Hepatocyte (in vitro differentiated cells): ENCODE measurements around the gene IL27RA. TPM values are rescaled to one million over a fixed set of nuclear protein-coding genes. Genes with fewer than 3 reads are reported as not detected.
"Not testable (repeated sequence)": the region's sequence is repeated elsewhere in the genome, so short reads cannot be mapped to it uniquely, and the experiment has no call there.

Source experiments
- DNase-seq: peaks from one replicate; pipeline ENCODE4 v3.0.0-alpha.2; 2016; ENCODE audit warnings: low spot score
- H2AFZ ChIP-seq: fragments of 200-600 bp; sonication (generic); 2 replicates; pipeline ENCODE4 v1.6.0; 2016; ENCODE audit warnings: antibody characterized with exemption, mild to moderate bottlenecking
- H3K27ac ChIP-seq: fragments of 200-600 bp; sonication (generic); 2 replicates; pipeline ENCODE4 v1.5.1; 2016; ENCODE audit warnings: mild to moderate bottlenecking
- H3K27me3 ChIP-seq: fragments of 200-600 bp; sonication (generic); 2 replicates; pipeline ENCODE4 v1.6.1; 2016
- H3K36me3 ChIP-seq: fragments of 200-600 bp; sonication (generic); replicated peaks from 2 replicates; pipeline ENCODE4 v1.5.1; 2016; ENCODE audit warnings: low read depth; ENCODE audit not compliant: insufficient read depth
- H3K4me1 ChIP-seq: fragments of 200-600 bp; sonication (generic); 2 replicates; pipeline ENCODE4 v1.5.1; 2016; ENCODE audit warnings: mild to moderate bottlenecking, moderate library complexity; ENCODE audit not compliant: insufficient read depth
- H3K4me2 ChIP-seq: fragments of 200-600 bp; sonication (generic); 2 replicates; pipeline ENCODE4 v1.6.0; 2016
- H3K4me3 ChIP-seq: fragments of 200-600 bp; sonication (generic); 2 replicates; pipeline ENCODE4 v1.5.1; 2016; ENCODE audit warnings: mild to moderate bottlenecking
- H3K79me2 ChIP-seq: fragments of 200-600 bp; sonication (generic); 2 replicates; pipeline ENCODE4 v1.6.0; 2017; ENCODE audit warnings: mild to moderate bottlenecking
- H3K9me2 ChIP-seq: fragments of 200-600 bp; sonication (generic); replicated peaks from 2 replicates; pipeline ENCODE4 v1.6.0; 2017; ENCODE audit warnings: mild to moderate bottlenecking; ENCODE audit not compliant: insufficient read depth
- H3K9me3 ChIP-seq: fragments of 200-600 bp; sonication (generic); 2 replicates; pipeline ENCODE4 v1.5.1; 2016; ENCODE audit warnings: low read depth, mild to moderate bottlenecking
- H4K20me1 ChIP-seq: fragments of 200-600 bp; sonication (generic); 2 replicates; pipeline ENCODE4 v1.6.0; 2016; ENCODE audit warnings: mild to moderate bottlenecking; ENCODE audit not compliant: insufficient read depth, poor library complexity, severe bottlenecking
- EZH2 ChIP-seq: fragments of 200-600 bp; sonication (generic); IDR thresholded peaks from 2 replicates; pipeline ENCODE4 v1.6.1; 2016; ENCODE audit warnings: antibody characterized with exemption, mild to moderate bottlenecking, borderline replicate concordance
- EZH2phosphoT487 ChIP-seq: fragments of 200-600 bp; sonication (generic); IDR thresholded peaks from one replicate; pipeline ENCODE4 v1.6.1; 2018; ENCODE audit warnings: antibody characterized with exemption, mild to moderate bottlenecking, low read depth, moderate library complexity; ENCODE audit not compliant: unreplicated experiment, severe bottlenecking
- WGBS: methylation state at CpG from one replicate; pipeline ENCODE4 v1.1.6; 2016; ENCODE audit warnings: low lambda C conversion rate; ENCODE audit errors: missing lambda C conversion rate; 5-methylcytosine and 5-hydroxymethylcytosine counted together
- polyA plus RNA-seq: library from polyadenylated mRNA; unstranded; fragments of >200 nt; fragmentation: Nextera tagmentation; extraction: Ambion mirVana; gene quantifications from 2 replicates; pipeline ENCODE4 v1.2.1, GENCODE V29; 2016
- total RNA-seq: library from RNA; depleted of rRNA; stranded (reverse); fragments of >200 nt; gene quantifications from 2 replicates; pipeline ENCODE4 v1.2.3, GENCODE V29; 2014
- TF ChIP-seq, protein P1 (sequence below): fragments of 200-600 bp; sonication (generic); IDR thresholded peaks from 2 replicates; pipeline ENCODE4 v1.5.1; 2016; ENCODE audit warnings: antibody characterized with exemption, mild to moderate bottlenecking; ENCODE audit not compliant: poor library complexity

The IL27RA gene
- total and polyA plus RNA-seq, 2 experiments from 2014 or later: 1.9 to 2.3 TPM

DNA sequence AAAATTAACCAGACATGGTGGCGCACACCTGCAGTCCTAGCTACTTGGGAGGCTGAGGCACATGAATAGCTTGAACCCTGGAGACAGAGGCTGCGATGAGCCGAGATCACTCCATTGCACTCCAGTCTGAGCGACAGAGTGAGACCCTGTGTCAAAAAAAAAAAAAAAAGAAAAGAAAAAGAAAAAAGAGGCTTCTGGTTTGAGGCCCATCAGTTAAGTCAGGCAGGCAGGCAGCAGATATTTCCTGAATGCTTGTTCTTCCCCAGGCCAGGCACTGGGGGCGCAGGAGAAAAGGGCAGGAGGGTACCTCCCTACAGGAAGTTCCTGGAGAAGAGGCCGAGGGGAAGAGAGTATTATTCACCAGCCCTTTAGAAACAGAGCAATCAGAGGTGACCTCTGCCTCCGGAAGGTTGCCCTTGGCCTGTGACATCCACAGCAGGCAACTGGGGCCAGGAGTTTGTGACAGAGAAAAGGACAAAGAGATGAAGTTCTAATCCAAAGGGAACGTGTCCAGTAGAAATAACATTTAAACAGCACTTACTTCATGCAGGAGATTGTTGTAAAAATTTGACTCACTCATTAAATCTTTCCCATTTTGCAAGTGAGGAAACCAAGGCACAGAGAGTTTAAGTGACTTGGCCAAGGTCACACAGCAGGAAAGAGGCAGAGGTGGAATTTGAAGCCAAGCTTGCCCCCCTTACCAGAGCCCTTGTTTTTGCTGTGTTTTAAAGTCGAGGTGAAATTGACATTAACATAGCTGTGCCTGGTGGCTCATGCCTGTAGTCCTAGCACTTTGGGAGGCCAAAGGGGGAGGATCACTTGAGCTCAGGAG, 7.9 kb upstream of the IL27RA start:
- TF ChIP-seq EZH2: no peak
- TF ChIP-seq, protein P1, sequence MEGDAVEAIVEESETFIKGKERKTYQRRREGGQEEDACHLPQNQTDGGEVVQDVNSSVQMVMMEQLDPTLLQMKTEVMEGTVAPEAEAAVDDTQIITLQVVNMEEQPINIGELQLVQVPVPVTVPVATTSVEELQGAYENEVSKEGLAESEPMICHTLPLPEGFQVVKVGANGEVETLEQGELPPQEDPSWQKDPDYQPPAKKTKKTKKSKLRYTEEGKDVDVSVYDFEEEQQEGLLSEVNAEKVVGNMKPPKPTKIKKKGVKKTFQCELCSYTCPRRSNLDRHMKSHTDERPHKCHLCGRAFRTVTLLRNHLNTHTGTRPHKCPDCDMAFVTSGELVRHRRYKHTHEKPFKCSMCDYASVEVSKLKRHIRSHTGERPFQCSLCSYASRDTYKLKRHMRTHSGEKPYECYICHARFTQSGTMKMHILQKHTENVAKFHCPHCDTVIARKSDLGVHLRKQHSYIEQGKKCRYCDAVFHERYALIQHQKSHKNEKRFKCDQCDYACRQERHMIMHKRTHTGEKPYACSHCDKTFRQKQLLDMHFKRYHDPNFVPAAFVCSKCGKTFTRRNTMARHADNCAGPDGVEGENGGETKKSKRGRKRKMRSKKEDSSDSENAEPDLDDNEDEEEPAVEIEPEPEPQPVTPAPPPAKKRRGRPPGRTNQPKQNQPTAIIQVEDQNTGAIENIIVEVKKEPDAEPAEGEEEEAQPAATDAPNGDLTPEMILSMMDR: peak; percentile 40
- TF ChIP-seq EZH2phosphoT487: no peak
- H3K79me2 ChIP-seq: no peaks in the 10 kb centered on the region
- peak overlapping the region; percentile 46 for H3K27ac ChIP-seq
- no peak overlapping the region for H3K4me2 ChIP-seq
- H3K9me3 ChIP-seq: no peaks in the 10 kb centered on the region
- no peak overlapping the region for H3K4me3 ChIP-seq
- no peaks in the 10 kb centered on the region for H3K27me3 ChIP-seq
- peak; percentile 72 for DNase-seq
- H3K9me2 ChIP-seq: no peaks in the 10 kb centered on the region
- peak overlapping the region; percentile 36 for H2AFZ ChIP-seq
- WGBS: 68% methylated on average over 9 of the region's 9 CpGs
- H3K4me1 ChIP-seq: no peaks in the 10 kb centered on the region
- no peaks in the 10 kb centered on the region for H4K20me1 ChIP-seq
- no peaks in the 10 kb centered on the region for H3K36me3 ChIP-seq

DNA sequence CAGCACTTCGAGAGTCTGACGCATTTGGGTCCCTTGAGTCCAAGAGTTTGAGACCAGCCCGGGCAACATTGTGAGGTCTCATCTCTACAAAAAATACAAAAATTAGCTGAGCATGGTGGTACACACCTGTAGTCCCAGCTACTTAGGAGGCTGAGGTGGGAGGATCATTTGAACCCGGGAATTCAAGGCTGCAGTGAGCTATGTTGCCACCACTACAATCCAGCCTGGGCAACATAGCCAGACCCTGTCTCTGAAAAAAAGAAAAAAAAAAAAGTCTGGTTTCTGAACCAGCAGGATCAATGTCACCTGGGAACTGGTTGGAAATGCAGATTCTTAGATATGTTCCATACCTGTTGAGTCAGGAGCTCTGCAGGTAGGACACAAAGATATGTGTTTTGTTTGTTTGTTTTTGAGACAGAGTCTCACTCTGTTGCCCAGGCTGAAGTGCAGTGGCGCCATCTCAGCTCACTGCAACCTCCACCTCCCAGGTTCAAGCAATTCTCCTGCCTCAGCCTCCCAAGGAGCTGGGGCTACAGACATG, 4.8 kb upstream of the IL27RA start:
- H3K9me2 ChIP-seq, H3K4me1 ChIP-seq, H3K27me3 ChIP-seq, H3K9me3 ChIP-seq, H4K20me1 ChIP-seq, H2AFZ ChIP-seq, DNase-seq, H3K4me2 ChIP-seq, H3K27ac ChIP-seq, H3K79me2 ChIP-seq, H3K4me3 ChIP-seq, H3K36me3 ChIP-seq: not testable (repeated sequence)
- 94% methylated on average over 5 of the region's 5 CpGs for WGBS

DNA sequence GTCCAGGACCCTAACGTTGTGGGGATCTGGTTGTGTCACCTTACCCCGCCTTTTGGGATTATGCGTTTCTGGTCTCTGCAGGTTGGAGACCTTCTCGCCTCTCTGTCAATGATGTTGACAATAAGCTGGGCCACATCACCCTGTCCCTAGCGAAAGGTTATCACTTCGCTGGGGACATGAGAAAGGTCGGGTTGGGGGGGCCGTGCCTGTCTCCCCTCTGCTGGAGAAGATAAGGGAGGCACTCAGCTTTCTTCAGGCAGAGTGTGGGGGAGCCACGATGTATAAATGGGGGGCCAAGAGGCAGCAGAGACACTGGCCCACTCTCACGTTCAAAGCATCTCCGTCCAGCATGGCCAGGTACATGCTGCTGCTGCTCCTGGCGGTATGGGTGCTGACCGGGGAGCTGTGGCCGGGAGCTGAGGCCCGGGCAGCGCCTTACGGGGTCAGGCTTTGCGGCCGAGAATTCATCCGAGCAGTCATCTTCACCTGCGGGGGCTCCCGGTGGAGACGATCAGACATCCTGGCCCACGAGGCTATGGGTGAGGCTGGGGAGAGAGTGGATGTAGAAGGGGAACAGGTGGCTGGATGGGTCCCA, 3.6 kb upstream of the IL27RA start, which contains the start of gene RLN3:
TSS of gene RLN3 (plus strand) at position 293 of the 595 bp plus-strand sequence. CDS start at position 350, 57 bp downstream.
- H3K27ac ChIP-seq: no peak within 1 kb of the TSS
- no peaks in the 10 kb centered on the region for H3K9me2 ChIP-seq
- H3K36me3 ChIP-seq: no peaks in the 10 kb centered on the region
- no peak within 1 kb of the TSS for H3K4me2 ChIP-seq
- no peaks in the 10 kb centered on the region for H4K20me1 ChIP-seq
- no peaks in the 10 kb centered on the region for H3K4me1 ChIP-seq
- H3K79me2 ChIP-seq: no peaks in the 10 kb centered on the region
- no peak within 1 kb of the TSS for H2AFZ ChIP-seq
- peaks cover 3% of the 10 kb centered on the region for H3K27me3 ChIP-seq
- no peak within 1 kb of the TSS for H3K4me3 ChIP-seq
- H3K9me3 ChIP-seq: no peaks in the 10 kb centered on the region
- DNase-seq: no peak
- WGBS: 79% methylated on average over 24 of the region's 24 CpGs
- TF ChIP-seq EZH2phosphoT487 (no peak), EZH2 (no peak)
- TF ChIP-seq, protein P1: no peak

DNA sequence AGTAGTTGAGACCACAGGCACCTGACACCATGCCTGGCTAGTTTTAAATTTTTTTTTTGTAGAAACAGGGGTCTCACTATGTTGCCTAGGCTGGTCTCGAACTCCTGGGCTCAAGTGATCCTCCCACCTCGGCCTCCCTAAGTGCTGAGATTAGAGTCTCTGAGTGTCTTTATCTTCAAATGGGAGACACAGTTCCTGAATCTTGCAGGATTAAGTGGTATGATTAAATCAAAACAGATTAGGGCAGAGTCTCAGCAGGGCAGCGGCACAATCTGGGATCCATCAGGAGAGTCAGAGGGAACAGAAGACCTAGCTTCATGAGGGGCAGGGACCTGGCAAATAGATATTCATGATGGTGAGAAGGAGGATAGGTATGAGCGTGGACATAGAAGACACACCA, 2.7 kb upstream of the IL27RA start:
- no peak overlapping the region for H2AFZ ChIP-seq
- no peaks in the 10 kb centered on the region for H4K20me1 ChIP-seq
- H3K9me3 ChIP-seq: no peaks in the 10 kb centered on the region
- no peaks in the 10 kb centered on the region for H3K79me2 ChIP-seq
- TF ChIP-seq, protein P1: no peak
- TF ChIP-seq EZH2phosphoT487: no peak
- TF ChIP-seq EZH2: no peak
- WGBS: 68% methylated on average over 4 of the region's 4 CpGs
- H3K36me3 ChIP-seq: no peaks in the 10 kb centered on the region
- H3K4me1 ChIP-seq: no peaks in the 10 kb centered on the region
- no peak overlapping the region for H3K4me3 ChIP-seq
- no peak for DNase-seq
- peaks cover 3% of the 10 kb centered on the region for H3K27me3 ChIP-seq
- H3K4me2 ChIP-seq: no peak overlapping the region
- H3K27ac ChIP-seq: no peak overlapping the region
- H3K9me2 ChIP-seq: no peaks in the 10 kb centered on the region
